Measurements from ENCODE around the gene SLC5A6.

SLC5A6 gene

GRCh38 chr2:27211943-27212625, at the start of gene SLC5A6, which contains the start of gene ATRAID:
Gene SLC5A6 (minus strand): TSS chr2:27212268. CDS start chr2:27207650, 4,618 bp downstream.
Gene ATRAID (plus strand): TSS chr2:27212041. CDS start chr2:27212369, 328 bp downstream.
- DNase-seq: peak; percentile 80

- no peak for DNase-seq
These were observed 49.3 kb upstream of the SLC5A6 start for GRCh38 chr2:27261241-27261925.

- no peak for DNase-seq
These were observed 46.0 kb upstream of the SLC5A6 start for GRCh38 chr2:27258051-27258450.

GRCh38 chr2:27256855-27257454, 44.9 kb upstream of the SLC5A6 start:
- no peak for DNase-seq

- DNase-seq: no peak
These were observed 43.6 kb upstream of the SLC5A6 start for GRCh38 chr2:27255660-27256059.

- DNase-seq: no peak
These were observed 43.1 kb upstream of the SLC5A6 start for GRCh38 chr2:27255187-27255586.

GRCh38 chr2:27251766-27252165, 39.7 kb upstream of the SLC5A6 start:
- no peak for DNase-seq

- DNase-seq: no peak
These were observed 38.7 kb upstream of the SLC5A6 start for GRCh38 chr2:27250652-27251379.

- peak; percentile 9 for DNase-seq
These were observed 38.0 kb upstream of the SLC5A6 start for GRCh38 chr2:27249891-27250651.

- no peak for DNase-seq
These were observed 37.3 kb upstream of the SLC5A6 start for GRCh38 chr2:27249159-27249890.

GRCh38 chr2:27247893-27248292, 35.8 kb upstream of the SLC5A6 start:
- DNase-seq: no peak

- DNase-seq: no peak
These were observed 33.6 kb upstream of the SLC5A6 start for GRCh38 chr2:27245626-27246025.

- no peak for DNase-seq
These were observed 33.0 kb upstream of the SLC5A6 start for GRCh38 chr2:27245116-27245515.

GRCh38 chr2:27243391-27244130, 31.5 kb upstream of the SLC5A6 start:
- no peak for DNase-seq

- DNase-seq: no peak
These were observed 30.5 kb upstream of the SLC5A6 start for GRCh38 chr2:27242614-27242951.

GRCh38 chr2:27241761-27242613, 29.9 kb upstream of the SLC5A6 start:
- no peak for DNase-seq

GRCh38 chr2:27240406-27240805, 28.3 kb upstream of the SLC5A6 start:
- no peak for DNase-seq

- no peak for DNase-seq
These were observed 26.9 kb upstream of the SLC5A6 start for GRCh38 chr2:27238976-27239375.

GRCh38 chr2:27237341-27237945, 25.4 kb upstream of the SLC5A6 start:
- no peak for DNase-seq

GRCh38 chr2:27236626-27237025, 24.6 kb upstream of the SLC5A6 start:
- DNase-seq: no peak

Measured in NCI-H510A (cell line).